ENCODE results near the gene OR2Y1.
"Not testable (repeated sequence)": the region's sequence is repeated elsewhere in the genome, so short reads cannot be mapped to it uniquely, and the experiment has no call there.

Gene OR2Y1

GRCh38 chr5:180736536-180736935, 3.3 kb downstream of the OR2Y1 start:
- no peak for DNase-seq

GRCh38 chr5:180724944-180725343, 14.9 kb downstream of the OR2Y1 start:
- no peak for DNase-seq

GRCh38 chr5:180723936-180724335, 15.9 kb downstream of the OR2Y1 start:
- no peak for DNase-seq

- no peak for DNase-seq
Measured at GRCh38 chr5:180720486-180720885, 19.4 kb downstream of the OR2Y1 start.

GRCh38 chr5:180719781-180720180, 20.1 kb downstream of the OR2Y1 start:
- no peak for DNase-seq

GRCh38 chr5:180718810-180719453, 20.9 kb downstream of the OR2Y1 start:
- DNase-seq = no peak

GRCh38 chr5:180717989-180718388, 21.9 kb downstream of the OR2Y1 start:
- no peak for DNase-seq

GRCh38 chr5:180704362-180704761, 35.5 kb downstream of the OR2Y1 start:
- DNase-seq = no peak

GRCh38 chr5:180703912-180704311, 35.9 kb downstream of the OR2Y1 start:
- DNase-seq = no peak

- DNase-seq = not testable (repeated sequence)
Measured at GRCh38 chr5:180703371-180703770, 36.5 kb downstream of the OR2Y1 start.

GRCh38 chr5:180700440-180700839, 39.4 kb downstream of the OR2Y1 start:
- not testable (repeated sequence) for DNase-seq

GRCh38 chr5:180699042-180699441, 40.8 kb downstream of the OR2Y1 start:
- no peak for DNase-seq

GRCh38 chr5:180696116-180696515, 43.7 kb downstream of the OR2Y1 start:
- no peak for DNase-seq

GRCh38 chr5:180692429-180692828, 47.4 kb downstream of the OR2Y1 start:
- no peak for DNase-seq

- DNase-seq = no peak
Measured at GRCh38 chr5:180691046-180691445, 48.8 kb downstream of the OR2Y1 start.

GRCh38 chr5:180690562-180690961, 49.3 kb downstream of the OR2Y1 start:
- DNase-seq = no peak

- no peak for DNase-seq
Measured at GRCh38 chr5:180689775-180690174, 50.1 kb downstream of the OR2Y1 start.

Measured in NCI-H446 treated with DMSO at 0.1 percent for 48 hours (cell line).